DMS53 treated with DMSO at 0.1 percent for 48 hours (cell line): ENCODE results near the gene ADAMTSL1.
"Not testable (repeated sequence)": the region's sequence is repeated elsewhere in the genome, so short reads cannot be mapped to it uniquely, and the experiment has no call there.

ENCODE experiments used
- DNase-seq: peaks from one replicate; lab custom pipeline; 2025; ENCODE audit not compliant: unreplicated experiment; lab: John Stamatoyannopoulos, UW

Gene ADAMTSL1

DNA sequence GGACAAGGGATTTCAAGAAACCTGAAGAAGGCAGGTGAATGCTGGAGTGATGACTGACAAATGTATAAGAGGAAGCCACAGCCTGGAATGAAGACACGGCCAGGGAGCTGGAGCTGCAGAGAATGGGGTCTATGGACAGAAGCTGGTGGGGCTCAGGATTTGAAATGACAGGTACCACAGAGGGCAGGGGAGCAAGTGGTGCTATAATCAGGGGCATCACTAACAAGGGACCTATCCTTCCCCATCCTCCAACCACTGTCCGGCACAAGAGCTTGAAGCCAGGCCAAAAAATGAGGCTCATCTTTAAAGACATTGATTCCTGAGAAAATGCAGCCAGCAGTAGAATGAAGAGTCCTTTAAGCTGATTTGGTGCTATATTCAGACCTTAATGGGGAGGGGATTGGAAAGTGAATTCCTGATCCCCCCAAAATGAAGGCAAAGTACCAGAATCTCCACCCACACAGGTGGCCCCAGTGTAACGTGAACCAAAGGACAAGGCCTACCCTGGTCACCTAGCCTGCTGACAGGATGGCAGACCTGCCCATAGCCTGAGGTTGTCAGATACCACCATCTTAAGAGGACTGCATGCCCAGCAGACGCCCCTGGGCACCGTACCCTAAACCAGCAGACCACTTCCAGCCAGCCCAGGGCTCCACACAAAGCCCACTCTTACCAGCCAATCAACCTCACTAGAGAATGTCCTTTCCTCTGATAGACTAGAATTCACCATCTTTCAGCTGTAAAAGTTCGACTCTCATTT, 449.9 kb downstream of the ADAMTSL1 start:
- DNase-seq = no peak

DNA sequence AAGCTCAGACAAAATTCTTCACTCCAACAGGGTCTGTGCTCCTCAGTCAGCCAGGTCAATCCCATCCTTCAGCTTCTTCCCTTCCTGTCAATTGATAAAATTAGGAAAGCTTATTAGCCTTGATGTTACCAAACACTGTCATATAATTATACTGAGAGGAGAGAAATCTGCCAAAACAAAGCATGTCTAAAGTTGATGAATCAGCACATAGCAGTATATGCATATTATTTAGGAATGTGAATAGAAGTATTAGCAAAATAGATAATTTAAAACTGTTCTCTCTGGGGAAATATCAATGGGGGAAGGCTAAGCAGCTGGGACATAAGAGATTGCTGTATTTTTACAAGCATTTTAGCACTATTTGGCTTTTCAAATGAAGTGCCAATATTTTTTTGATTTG, 451.9 kb downstream of the ADAMTSL1 start:
- no peak for DNase-seq

DNA sequence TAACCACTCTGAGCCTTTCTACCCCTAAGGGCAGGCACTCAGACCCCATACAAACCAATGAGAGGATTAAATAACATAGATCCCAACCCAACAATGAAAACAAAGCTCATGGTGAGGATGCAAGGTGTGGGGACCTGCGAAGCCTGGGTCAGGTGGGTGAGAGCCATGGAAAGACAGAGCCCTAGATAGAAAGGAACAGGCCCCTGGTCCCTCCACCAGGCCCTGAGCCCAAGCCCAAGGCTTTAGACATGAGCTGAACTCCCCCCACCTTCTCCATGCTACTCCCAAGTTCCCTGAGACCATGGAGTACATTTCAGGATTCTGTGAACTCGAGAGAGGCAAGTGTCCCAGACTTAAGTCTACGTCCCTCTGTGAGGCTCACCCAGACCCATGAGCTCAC, 452.6 kb downstream of the ADAMTSL1 start:
- DNase-seq = no peak

DNA sequence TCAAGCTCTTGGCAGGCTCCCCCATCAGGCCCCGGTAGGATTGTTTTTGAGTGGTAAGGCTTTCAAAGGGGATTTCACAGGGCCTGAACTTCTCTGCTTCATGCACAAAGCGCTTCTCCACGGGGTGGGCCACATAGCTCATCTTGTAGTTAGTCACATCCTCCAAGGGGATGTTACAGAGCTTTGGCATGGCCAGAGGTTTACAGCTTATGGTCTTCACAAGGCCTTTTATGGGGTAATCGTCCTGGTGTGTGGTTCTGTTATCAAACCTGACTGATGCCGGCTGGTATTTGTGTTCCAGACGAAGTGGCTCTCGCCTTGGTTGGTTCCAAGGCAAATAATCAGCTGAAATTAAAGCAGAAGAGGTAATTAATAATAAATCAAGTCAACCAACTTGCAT, 454.8 kb downstream of the ADAMTSL1 start:
- no peak for DNase-seq

DNA sequence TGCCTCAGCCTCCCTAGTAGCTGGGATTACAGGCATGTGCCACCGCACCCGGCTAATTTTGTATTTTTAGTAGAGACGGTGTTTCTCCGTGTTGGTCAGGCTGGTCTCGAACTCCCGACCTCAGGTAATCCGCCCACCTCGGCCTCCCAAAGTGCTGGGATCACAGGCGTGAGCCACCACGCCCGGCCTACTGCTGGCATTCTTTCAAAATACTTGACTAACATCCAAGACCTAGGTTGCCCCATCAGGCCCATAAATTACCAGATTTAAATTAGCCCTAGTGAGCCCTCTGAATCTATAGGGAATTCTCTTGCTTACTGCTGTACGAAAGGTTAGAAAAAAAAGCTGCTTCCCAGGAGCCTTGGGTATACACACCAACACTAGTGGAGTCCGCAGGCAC, 456.7 kb downstream of the ADAMTSL1 start:
- not testable (repeated sequence) for DNase-seq

DNA sequence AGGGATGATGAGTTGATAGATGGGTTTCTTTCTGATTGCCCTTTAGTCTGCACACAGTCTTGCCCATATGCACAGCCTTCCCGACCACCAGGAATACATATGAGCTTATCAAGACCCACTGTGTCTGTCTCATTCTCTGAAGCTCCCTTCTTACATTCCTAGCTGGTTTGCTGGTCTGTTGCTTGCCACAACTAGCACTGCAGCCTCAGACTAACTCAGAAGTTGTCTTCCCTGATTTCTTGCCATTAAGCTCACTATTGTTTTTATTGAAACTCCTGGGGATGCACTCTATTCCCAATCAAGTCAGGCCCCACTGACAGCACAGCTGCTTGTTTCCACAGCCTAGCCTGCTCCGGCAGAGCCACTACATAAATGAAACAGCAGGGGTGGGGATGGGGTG, 461.6 kb downstream of the ADAMTSL1 start:
- DNase-seq = no peak

DNA sequence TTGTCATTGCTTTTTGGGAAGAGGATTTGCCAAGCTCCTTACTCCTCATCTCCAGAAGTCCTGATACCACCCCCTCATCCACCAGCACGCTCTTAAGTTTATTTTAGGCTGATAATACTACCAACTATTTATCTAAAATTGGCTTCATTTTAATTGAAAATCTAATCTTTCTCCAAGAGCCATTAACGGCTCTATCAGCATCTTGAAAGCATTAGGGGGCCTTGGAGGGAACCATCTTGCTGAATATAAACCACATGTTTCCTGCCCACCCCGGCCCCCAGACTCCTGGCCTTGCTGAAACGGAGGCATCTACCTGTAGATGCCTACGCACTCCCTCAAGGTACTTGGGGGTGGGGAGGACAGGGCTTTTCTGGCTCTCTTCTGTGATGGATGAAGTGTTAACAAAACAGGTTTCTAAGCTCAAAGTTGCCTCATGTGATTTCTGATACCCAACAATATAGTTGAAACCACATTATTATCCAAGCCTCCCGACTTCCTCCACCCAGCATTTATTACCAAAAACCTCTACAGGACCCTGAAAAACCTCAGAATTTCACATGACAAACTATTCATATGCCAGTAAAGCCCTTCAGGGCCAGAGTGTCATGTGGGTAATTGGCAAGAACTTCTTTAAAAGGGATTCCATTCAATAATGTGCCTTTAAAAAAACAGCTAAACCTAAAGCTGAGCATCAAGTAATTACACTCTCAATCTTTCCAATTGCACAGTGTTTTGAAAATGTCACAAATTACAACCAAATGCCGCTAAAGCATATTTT, 462.3 kb downstream of the ADAMTSL1 start:
- DNase-seq = no peak

DNA sequence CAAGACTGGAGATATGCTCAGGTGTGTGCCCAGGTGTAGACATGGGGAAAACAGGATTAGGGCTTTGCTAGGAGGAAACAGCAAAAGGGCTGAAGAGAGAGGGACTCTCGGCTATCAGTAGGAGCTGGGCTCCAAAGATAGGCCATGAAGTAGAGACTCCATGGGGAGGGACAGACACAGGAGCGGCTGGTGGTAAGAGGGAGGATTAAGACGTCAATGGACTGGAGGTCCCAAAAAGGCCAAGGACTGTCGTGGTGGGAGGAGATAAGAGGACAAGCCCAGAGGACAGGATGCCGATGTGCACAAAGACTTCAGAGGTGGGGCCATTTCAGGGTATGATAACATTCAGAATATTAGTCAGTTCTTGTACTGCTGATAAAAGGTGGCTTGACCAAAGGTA, 466.0 kb downstream of the ADAMTSL1 start:
- no peak for DNase-seq

DNA sequence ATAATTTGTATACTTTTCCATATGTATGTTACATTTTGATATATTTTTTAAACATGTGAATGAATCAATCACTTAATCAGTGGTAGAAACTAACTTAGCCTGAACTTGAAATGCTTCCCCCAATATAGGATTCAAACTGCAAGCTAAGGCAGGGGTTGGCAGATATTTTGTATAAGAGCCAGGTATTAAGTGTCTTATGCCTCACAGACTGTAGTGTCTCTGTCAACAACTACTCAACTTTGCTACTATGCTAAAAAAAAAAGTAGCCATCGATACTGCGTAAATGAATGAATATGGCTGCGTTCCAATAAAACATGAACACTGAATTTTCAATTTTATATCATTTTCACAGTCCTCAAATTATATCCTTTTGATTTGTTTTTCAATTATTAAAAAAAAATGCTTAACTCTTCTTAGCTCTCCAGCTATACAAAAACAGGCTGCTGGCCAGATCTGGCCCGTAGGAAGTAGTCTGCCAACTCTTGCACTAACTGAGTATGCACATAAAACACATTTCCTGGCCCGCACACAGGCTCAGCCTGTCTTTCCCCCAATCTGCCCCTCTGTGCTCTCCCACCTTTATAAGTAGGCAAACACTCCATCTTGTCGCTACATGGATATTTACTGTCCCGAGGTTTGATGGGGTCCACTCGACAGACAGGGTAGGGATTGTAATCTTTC, 467.2 kb downstream of the ADAMTSL1 start:
- DNase-seq = no peak

DNA sequence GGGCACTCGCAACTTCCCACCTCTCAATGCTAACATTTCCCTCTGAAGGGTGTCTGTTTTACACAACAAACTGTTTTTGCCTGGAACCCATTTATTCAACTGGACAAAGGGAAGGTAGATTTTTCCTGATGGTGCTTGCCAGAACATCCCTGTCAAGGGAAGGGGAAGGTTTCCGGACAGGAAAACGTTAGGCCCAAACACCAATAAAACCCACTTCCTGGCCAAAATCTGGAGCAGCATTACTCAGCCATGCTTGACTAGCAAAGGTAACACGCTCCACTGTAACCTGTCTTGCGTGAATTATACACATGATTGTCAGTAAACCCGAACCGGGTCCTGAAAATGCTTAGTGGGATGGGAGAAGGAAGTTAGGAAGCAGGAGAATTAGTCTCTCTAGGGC, 468.8 kb downstream of the ADAMTSL1 start:
- DNase-seq = no peak

DNA sequence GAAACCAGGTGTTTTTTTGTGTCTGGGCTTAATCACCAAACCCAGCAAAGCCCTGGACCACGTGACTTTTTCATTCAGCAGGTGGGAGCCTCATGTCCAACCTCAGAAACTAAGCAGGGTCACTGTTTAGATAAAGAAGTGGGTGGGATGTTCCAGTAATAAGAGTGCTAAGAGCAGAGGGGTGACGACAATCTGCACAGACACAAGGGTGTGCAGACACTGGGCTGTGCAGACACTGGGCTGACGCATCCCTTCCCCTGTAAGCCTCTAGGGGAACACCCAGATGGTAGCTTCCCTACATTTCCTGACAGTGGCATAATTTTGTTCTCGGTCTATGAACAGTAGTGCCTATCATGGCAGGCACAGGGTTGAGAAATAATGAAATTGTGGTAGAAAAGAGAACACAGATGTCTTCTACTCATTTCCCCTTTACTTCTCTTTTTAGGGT, 474.0 kb downstream of the ADAMTSL1 start:
- no peak for DNase-seq

DNA sequence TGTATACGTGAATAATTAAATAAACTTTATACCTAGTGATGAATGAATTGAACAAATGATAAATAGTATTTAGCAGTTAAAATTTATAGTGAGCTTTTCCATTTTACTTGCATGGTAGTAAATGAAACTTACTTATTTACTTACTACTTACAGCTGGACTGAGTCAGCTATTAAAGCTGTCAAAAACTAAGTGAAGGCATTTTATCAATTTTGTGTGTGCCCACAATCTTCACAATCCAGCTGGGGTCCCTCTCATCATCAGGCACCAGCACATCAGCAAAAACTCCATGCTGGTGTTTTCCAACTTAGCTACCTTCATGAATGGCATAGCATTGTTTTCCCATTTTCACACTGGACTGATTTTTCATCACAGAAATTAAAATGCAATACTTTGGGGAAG, 478.0 kb downstream of the ADAMTSL1 start:
- DNase-seq = no peak

DNA sequence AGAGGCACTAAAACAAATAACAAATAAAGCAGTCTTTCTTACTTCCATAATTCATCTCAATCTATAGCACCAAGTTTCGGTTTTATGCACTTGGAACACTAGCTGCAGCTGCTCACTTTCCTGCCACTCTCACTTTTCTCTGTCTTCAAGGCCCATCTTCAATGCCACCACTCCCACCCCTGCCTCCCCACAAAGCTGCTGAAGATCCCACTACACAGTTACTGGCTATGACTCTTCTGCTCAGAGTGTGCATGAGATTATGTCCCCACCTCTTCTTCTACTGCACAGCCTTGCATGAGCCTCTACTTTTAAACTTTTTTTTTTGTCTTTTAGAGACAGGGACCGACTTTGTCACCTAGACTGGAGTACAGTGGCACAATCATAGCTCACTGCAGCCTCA, 481.7 kb downstream of the ADAMTSL1 start:
- DNase-seq = no peak
